K562 (cell line): ENCODE data around the gene MBNL1. TPM values are rescaled to one million over a fixed set of nuclear protein-coding genes. Genes with fewer than 3 reads are reported as not detected.

Experiments
- ATAC-seq: fragments of 200-7000 bp; cut with Tn5 transposase; 3 replicates; pipeline ENCODE4 v1.9.1; 2020; ENCODE audit warnings: moderate library complexity
- BruUV-seq: library from RNA; stranded (reverse); fragments of 400-500 nt; replicated peaks from 2 replicates; lab custom pipeline; 2021; lab: Mats Ljungman, UMichigan
- CTCF ChIA-PET: fragments of 300-600 bp; formaldehyde crosslinking; extraction: SDS; loops from one replicate; lab custom pipeline; 2021; ENCODE audit warnings: low intra/inter-chr PET ratio; lab: Yijun Ruan, JAX
- POLR2A ChIA-PET: fragments of 300-600, 350-650 bp; sonication (Branson Sonifier 250); formaldehyde crosslinking; extraction: SDS; loops from one replicate; lab custom pipeline; 2021; ENCODE audit warnings: antibody characterized with exemption, inconsistent platforms; lab: Yijun Ruan, JAX
- DNase-seq, 4 experiments: peaks; one replicate each; pipeline versions ENCODE4 v3.0.0 to v3.0.0-alpha.2; 2011 to 2018; ENCODE audit warnings: low spot score in 3 of 4, mixed read lengths in 3 of 4; ENCODE audit errors: extremely low read depth in 1 of 4
- FAIRE-seq: peaks from 2 replicates; lab custom pipeline; 2011; peaks lifted over from hg19 to GRCh38; lab: Jason Lieb, UNC
- H2AFZ ChIP-seq: 2 replicates; pipeline ENCODE4 v1.6.0; 2011; ENCODE audit warnings: low read depth, low read length, control low read depth, inconsistent platforms
- H3K27ac ChIP-seq: fragments of 200-600 bp; 3 replicates; pipeline ENCODE4 v1.8.0; 2011; ENCODE audit warnings: low read depth, mild to moderate bottlenecking, control low read depth, inconsistent platforms, low read length, moderate library complexity, mixed read lengths; ENCODE audit errors: extremely low read depth
- H3K27me3 ChIP-seq, 2 experiments: fragments of 300-600 bp in 1 of 2; 2 replicates in 1 of 2; 3 replicates in 1 of 2; pipeline versions ENCODE4 v1.6.0 to v1.8.0; 2011; ENCODE audit warnings: inconsistent platforms in 2 of 2, low read length in 2 of 2, mild to moderate bottlenecking in 1 of 2, mixed read lengths in 1 of 2, moderate library complexity in 1 of 2; ENCODE audit not compliant: control insufficient read depth in 2 of 2, insufficient read depth in 2 of 2
- H3K36me3 ChIP-seq: fragments of 300-600 bp; 3 replicates; pipeline ENCODE4 v1.8.0; 2011; ENCODE audit warnings: mild to moderate bottlenecking, low read length, inconsistent platforms; ENCODE audit not compliant: control insufficient read depth, insufficient read depth
- H3K4me1 ChIP-seq, 2 experiments: fragments of 200-600 bp in 1 of 2; replicated peaks in 1 of 2; 2 replicates in 1 of 2; 3 replicates in 1 of 2; pipeline versions ENCODE4 v1.5.1 to v1.8.0; 2011; ENCODE audit warnings: inconsistent platforms in 2 of 2, low read length in 2 of 2, mild to moderate bottlenecking in 1 of 2, mixed read lengths in 1 of 2, moderate library complexity in 1 of 2; ENCODE audit not compliant: control insufficient read depth in 2 of 2, insufficient read depth in 2 of 2
- H3K4me2 ChIP-seq: 2 replicates; pipeline ENCODE4 v1.6.1; 2011; ENCODE audit warnings: low read length, control low read depth, inconsistent platforms, mixed read lengths; ENCODE audit not compliant: insufficient read depth
- H3K4me3 ChIP-seq: fragments of 200-600 bp; sonication (generic), shearing (Covaris generic); 2 replicates; pipeline ENCODE4 v1.5.1; 2016; ENCODE audit warnings: control low read depth, inconsistent platforms
- H3K79me2 ChIP-seq: fragments of 200-600 bp; 3 replicates; pipeline ENCODE4 v1.8.0; 2011; ENCODE audit warnings: low read length, inconsistent platforms; ENCODE audit not compliant: control insufficient read depth, insufficient read depth
- H3K9ac ChIP-seq, 2 experiments: 2 replicates each; pipeline versions ENCODE4 v1.6.0 to v1.6.1; 2011; ENCODE audit warnings: low read depth in 2 of 2, low read length in 2 of 2, control low read depth in 1 of 2, inconsistent platforms in 1 of 2, mild to moderate bottlenecking in 1 of 2, mixed read lengths in 1 of 2; ENCODE audit not compliant: insufficient read depth in 1 of 2
- H3K9me1 ChIP-seq: one replicate; pipeline ENCODE4 v1.6.0; 2011; ENCODE audit warnings: inconsistent platforms, mild to moderate bottlenecking, low read length, moderate library complexity; ENCODE audit not compliant: control insufficient read depth, insufficient read depth
- H3K9me3 ChIP-seq: replicated peaks from 2 replicates; pipeline ENCODE4 v1.5.1; 2011; ENCODE audit warnings: low read depth, low read length, inconsistent platforms; ENCODE audit not compliant: control insufficient read depth, insufficient read depth
- H4K20me1 ChIP-seq: replicated peaks from 2 replicates; pipeline ENCODE4 v1.6.1; 2011; ENCODE audit warnings: low read length, inconsistent platforms, mixed read lengths; ENCODE audit not compliant: control insufficient read depth, insufficient read depth
- KDM1A ChIP-seq, 2 experiments: fragments of 450-650 bp; IDR thresholded peaks; 2 replicates each; pipeline ENCODE4 v1.6.1; 2016; ENCODE audit warnings: mild to moderate bottlenecking in 2 of 2
- NCOA2 ChIP-seq, 2 experiments: fragments of 450-650 bp; IDR thresholded peaks; 2 replicates each; pipeline ENCODE4 v1.6.1; 2018; ENCODE audit warnings: mild to moderate bottlenecking in 2 of 2, moderate library complexity in 1 of 2; ENCODE audit not compliant: partially characterized antibody in 2 of 2
- NCOA4 ChIP-seq: fragments of 450-650 bp; IDR thresholded peaks from 2 replicates; pipeline ENCODE4 v1.6.1; 2018; ENCODE audit warnings: mild to moderate bottlenecking; ENCODE audit not compliant: partially characterized antibody
- WGBS: fragments of 100-300 bp; shearing (Covaris generic); methylation state at CpG from one replicate; pipeline ENCODE4 v1.1.6; 2016; ENCODE audit warnings: low coverage, mixed read lengths; ENCODE audit not compliant: insufficient coverage; ENCODE audit errors: missing lambda C conversion rate; 5-methylcytosine and 5-hydroxymethylcytosine counted together
- in situ Hi-C: fragments of 300-500 bp; cut with MboI; formaldehyde crosslinking; loops from 4 replicates; pipeline ENCODE4 v1.15.0; 2018; ENCODE audit warnings: inconsistent platforms, mixed read lengths
- intact Hi-C: fragments of 100-400 bp; cut with micrococcal nuclease; formaldehyde crosslinking; loops from 2 replicates; pipeline ENCODE4 v1.14.2; 2022
- polyA plus RNA-seq, 8 experiments: library from polyadenylated mRNA; depleted of rRNA in 4 of 8; stranded (reverse) in 5 of 8; unstranded in 3 of 8; fragments of >200 nt; fragmentation: Nextera tagmentation in 2 of 8; fragmentation: Illumina TruSeq in 1 of 8; extraction: Ambion mirVana in 2 of 8; extraction: Trizol in 1 of 8; gene quantifications; 2 replicates each; pipeline versions ENCODE4 v1.2.1 to v1.2.3, GENCODE V29; 2011 to 2014; ENCODE audit warnings: inconsistent platforms in 1 of 8, missing spikeins in 1 of 8
- small RNA-seq: library from RNA; depleted of rRNA; stranded (forward); fragments of <200 nt; gene quantifications from one replicate; pipeline ENCODE3, GENCODE V24; 2014
- total RNA-seq, 7 experiments: library from RNA; depleted of rRNA in 6 of 7; stranded (reverse); fragments of >200 nt in 6 of 7; fragmentation: Illumina TruSeq in 2 of 7; extraction: Trizol in 2 of 7; gene quantifications; 2 replicates each; pipeline versions ENCODE4 v1.2.1 to v1.2.3, GENCODE V29; 2011 to 2021; ENCODE audit warnings: low replicate concordance in 1 of 7

MBNL1 gene
- total and polyA plus RNA-seq, 9 of the 15 experiments (the other 6 are each of a cell fraction or from before 2014, with no cell fraction given) = 70.3 to 243 (median 220) TPM

DNA sequence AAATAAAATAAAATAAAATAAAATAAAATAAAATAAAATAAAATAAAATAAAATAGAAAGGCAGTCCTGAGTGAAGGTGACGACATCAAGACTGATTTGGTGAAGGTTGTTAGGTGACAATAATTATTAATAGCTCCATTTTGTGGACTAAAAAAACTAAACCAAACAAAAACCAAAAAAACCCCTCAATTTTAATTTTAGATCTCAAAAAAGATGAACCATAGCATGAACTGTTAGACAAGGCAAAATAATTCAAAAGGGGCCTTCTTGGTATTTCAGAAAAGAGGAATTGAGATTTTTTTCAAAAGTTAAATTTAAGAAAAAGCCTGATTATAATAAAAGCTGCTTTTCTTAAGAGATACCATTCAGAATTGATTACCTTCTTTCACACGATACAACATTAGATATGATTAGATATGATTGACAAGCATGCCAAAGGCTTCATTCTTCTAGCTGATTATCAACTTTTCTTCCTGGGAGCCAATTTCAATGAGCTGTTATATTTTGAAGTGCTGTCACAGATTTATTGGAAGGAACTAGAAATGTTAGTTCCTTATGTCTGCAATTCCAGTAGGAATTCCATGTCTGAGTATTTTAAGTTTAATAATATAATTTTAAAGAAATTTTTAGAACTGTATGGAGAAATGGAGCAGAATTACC, 244.7 kb downstream of the MBNL1 start:
- no peaks in the 10 kb centered on the region for H3K27me3 ChIP-seq
- ChIA-PET CTCF (interaction anchor here (0.6 kb wide), 1 partner anchor 484 kb away, joined by 3 read pairs; no protein-coding TSS in a partner anchor), POLR2A (interaction anchor here (0.5 kb wide), 1 partner anchor 679 kb away, joined by 3 read pairs; no protein-coding TSS in a partner anchor)
- no peak overlapping the region for H3K4me3 ChIP-seq
- ATAC-seq (no peak), DNase-seq (no peak), FAIRE-seq (no peak)
- H3K9ac ChIP-seq = no peak overlapping the region
- 27% methylated on average over 2 of the region's 2 CpGs for WGBS
- no peaks in the 10 kb centered on the region for H3K9me1 ChIP-seq
- H4K20me1 ChIP-seq = no peaks in the 10 kb centered on the region
- no peak overlapping the region for H3K4me2 ChIP-seq
- BruUV-seq = no TSS peak
- intact Hi-C loops (no loop called here), in situ Hi-C loops (loop anchor here (25.0 kb wide), 1 partner anchor 1074 kb away; no protein-coding TSS in a partner anchor)
- no peak overlapping the region for H3K27ac ChIP-seq
- no peaks in the 10 kb centered on the region for H3K36me3 ChIP-seq
- no peaks in the 10 kb centered on the region for H3K9me3 ChIP-seq
- no peaks in the 10 kb centered on the region for H3K4me1 ChIP-seq
- no peaks in the 10 kb centered on the region for H3K79me2 ChIP-seq
- TF ChIP-seq NCOA2 (IDR thresholded peaks at IDR 0.05; ENCODE audit: partially characterized antibody in 2 of 2) = no peak
- no peak for TF ChIP-seq NCOA4
- no peak for TF ChIP-seq KDM1A (IDR thresholded peaks at IDR 0.05)
- no peak overlapping the region for H2AFZ ChIP-seq

Small RNA genes within 50 kb of the gene (small RNA-seq; reads per million reads assigned to genes)
- not detected for gene RF00019
